SKM-1 (cell line): ENCODE results near the gene PCDHB12.
"Not testable (repeated sequence)": the region's sequence is repeated elsewhere in the genome, so short reads cannot be mapped to it uniquely, and the experiment has no call there.

Source experiments
- DNase-seq: peaks from one replicate; lab custom pipeline; 2025; ENCODE audit not compliant: unreplicated experiment; lab: John Stamatoyannopoulos, UW

PCDHB12 gene

GRCh38 chr5:141208478-141208877 is at the start of gene PCDHB12:
TSS of gene PCDHB12 (plus strand) at chr5:141208719. CDS start at chr5:141208908, 189 bp downstream.
- no peak for DNase-seq

DNA sequence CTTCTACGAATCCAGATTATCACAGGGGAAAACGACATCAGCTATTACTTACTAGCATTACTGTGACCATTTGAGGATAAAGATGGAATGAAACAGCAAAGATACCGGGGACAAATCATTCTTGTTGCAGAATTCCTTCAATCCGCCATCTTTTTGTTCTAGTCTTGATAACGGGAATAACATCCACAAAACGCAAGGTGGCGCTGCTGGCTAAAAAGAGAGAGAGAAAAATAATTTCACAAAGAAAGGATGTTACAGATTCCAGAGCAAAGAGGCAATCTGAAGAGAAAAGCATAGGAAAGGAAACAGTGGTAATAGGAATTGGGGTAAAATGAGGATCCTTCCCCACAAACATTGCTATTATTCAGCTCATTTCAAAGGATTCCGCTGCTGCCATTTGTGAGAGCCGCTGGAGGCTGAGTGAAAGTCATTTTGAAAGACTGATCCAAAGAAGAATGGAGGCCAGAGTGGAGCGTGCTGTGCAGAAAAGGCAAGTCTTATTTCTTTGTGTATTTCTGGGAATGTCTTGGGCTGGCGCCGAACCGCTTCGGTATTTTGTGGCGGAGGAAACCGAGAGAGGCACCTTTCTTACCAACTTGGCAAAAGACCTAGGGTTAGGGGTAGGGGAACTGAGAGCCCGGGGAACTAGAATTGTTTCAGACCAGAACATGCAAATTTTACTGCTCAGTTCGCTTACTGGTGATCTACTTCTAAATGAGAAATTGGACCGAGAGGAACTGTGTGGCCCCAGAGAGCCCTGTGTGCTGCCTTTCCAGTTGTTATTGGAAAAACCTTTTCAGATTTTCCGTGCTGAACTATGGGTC is 35.9 kb upstream of the PCDHB12 start, which contains the start of gene PCDHB7:
TSS of gene PCDHB7 (plus strand) at position 264 of the 824 bp plus-strand sequence. CDS start at position 456, 192 bp downstream.
- no peak for DNase-seq

DNA sequence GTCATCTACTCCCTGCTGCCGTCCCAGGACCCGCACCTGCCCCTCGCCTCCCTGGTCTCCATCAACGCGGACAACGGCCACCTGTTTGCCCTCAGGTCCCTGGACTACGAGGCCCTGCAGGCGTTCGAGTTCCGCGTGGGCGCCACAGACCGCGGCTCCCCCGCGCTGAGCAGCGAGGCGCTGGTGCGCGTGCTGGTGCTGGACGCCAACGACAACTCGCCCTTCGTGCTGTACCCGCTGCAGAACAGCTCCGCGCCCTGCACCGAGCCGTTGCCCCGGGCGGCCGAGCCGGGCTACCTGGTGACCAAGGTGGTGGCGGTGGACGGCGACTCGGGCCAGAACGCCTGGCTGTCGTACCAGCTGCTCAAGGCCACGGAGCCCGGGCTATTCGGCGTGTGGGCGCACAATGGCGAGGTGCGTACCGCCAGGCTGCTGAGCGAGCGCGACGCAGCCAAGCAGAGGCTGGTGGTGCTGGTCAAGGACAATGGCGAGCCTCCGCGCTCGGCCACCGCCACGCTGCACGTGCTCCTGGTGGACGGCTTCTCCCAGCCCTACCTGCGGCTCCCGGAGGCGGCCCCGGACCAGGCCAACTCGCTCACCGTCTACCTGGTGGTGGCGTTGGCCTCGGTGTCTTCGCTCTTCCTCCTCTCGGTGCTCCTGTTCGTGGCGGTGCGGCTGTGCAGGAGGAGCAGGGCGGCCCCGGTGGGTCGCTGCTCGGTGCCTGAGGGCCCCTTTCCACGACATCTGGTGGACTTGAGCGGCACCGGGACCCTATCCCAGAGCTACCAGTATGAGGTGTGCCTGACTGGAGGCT is 34.0 kb upstream of the PCDHB12 start:
- not testable (repeated sequence) for DNase-seq

DNA sequence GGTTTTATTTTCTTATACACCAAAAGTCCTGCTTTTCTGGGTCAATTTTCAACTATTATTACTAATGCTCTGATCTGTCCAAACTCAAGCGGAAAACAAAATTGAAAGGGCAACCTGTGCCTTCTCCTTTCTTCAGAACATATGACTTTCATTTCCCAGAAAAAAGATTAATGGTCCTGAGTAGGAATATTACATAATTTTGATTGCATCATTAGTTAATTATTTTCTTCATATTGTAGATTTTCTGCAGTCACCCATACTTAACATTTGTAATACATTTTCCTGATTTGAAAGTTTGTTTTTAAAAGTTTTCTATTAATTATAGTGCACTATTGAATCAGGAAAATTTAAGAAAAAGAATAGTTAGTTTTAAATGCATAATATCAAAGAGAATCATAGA is 32.6 kb upstream of the PCDHB12 start:
- DNase-seq, result no peak

DNA sequence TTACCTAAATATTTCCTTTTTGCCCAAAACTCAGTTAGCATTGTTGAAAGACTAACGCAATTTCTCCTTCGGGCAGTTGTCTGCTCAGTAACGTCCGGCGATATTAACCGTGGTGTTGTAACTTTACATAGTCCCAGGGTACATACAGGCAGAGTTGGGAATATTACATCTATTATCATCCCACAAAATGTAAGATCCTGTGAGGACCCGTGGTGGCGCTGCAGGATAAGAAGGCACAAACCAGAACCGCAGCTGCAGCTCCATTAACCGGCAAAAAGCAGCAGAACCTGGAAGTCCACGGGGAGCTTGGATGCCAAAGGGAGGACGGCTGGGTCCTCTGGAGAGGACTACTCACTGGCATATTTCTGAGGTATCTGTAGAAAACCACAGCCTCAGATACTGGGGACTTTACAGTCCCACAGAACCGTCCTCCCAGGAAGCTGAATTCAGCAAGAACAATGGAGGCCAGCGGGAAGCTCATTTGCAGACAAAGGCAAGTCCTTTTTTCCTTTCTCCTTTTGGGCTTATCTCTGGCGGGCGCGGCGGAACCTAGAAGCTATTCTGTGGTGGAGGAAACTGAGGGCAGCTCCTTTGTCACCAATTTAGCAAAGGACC is 30.8 kb upstream of the PCDHB12 start, which contains the start of gene PCDHB8:
TSS of gene PCDHB8 (plus strand) at position 214 of the 615 bp plus-strand sequence. CDS start at position 459, 245 bp downstream.
- DNase-seq, result not testable (repeated sequence)

DNA sequence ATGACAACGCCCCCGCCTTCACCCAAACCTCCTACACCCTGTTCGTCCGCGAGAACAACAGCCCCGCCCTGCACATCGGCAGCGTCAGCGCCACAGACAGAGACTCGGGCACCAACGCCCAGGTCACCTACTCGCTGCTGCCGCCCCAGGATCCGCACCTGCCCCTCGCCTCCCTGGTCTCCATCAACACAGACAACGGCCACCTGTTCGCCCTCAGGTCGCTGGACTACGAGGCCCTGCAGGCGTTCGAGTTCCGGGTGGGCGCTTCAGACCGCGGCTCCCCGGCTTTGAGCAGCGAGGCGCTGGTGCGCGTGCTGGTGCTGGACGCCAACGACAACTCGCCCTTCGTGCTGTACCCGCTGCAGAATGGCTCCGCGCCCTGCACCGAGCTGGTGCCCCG is 29.1 kb upstream of the PCDHB12 start:
- not testable (repeated sequence) for DNase-seq

DNA sequence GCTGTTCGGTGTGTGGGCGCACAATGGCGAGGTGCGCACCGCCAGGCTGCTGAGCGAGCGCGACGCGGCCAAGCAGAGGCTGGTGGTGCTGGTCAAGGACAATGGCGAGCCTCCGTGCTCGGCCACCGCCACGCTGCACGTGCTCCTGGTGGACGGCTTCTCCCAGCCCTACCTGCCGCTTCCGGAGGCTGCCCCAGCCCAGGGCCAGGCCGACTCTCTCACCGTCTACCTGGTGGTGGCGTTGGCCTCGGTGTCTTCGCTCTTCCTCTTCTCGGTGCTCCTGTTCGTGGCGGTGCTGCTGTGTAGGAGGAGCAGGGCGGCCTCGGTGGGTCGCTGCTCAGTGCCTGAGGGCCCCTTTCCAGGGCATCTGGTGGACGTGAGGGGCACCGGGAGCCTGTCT is 28.6 kb upstream of the PCDHB12 start:
- DNase-seq, result not testable (repeated sequence)

DNA sequence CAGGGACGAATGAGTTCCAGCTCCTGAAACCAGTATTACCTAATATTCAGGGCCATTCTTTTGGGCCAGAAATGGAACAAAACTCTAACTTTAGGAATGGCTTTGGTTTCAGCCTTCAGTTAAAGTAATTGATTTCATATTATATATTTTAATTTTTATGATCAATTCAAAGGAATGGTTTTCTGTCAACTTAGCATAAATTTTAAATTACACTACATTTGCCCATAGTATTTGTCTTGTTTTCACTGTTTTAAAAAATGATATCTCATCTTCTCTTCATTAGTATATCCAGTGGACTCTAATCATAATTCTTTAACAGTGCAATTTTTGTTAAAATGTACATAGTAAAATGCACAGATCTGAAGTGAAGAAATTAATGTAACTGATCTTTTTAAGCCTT is 28.2 kb upstream of the PCDHB12 start:
- no peak for DNase-seq

DNA sequence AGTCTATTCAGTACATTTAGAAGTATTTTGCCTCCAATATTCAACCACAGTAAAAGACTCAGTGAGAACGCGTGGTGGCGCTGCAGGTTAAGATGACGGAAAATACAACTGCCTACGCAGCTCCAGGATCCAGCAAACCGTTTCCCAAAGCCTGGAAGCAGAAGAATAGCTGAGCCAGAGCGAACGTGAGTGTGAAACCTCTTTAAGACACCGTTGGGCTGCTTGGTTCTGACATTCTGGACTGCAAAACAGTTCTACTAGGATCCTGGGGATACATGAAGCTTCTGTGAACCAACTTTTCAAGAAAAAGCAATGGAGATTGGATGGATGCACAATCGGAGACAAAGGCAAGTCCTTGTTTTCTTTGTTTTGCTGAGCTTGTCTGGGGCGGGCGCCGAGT is 26.3 kb upstream of the PCDHB12 start, which contains the start of gene PCDHB16:
TSS of gene PCDHB16 (plus strand) at position 140 of the 400 bp plus-strand sequence. CDS start at position 313, 173 bp downstream.
- no peak for DNase-seq

- DNase-seq, result not testable (repeated sequence)
Measured at GRCh38 chr5:141184117-141184855, 24.2 kb upstream of the PCDHB12 start.

- no peak for DNase-seq
Measured at GRCh38 chr5:141186897-141187512, 21.5 kb upstream of the PCDHB12 start, which contains the start of gene PCDHB9. TSS of gene PCDHB9 (plus strand) at chr5:141187161. CDS start at chr5:141187319, 158 bp downstream.

DNA sequence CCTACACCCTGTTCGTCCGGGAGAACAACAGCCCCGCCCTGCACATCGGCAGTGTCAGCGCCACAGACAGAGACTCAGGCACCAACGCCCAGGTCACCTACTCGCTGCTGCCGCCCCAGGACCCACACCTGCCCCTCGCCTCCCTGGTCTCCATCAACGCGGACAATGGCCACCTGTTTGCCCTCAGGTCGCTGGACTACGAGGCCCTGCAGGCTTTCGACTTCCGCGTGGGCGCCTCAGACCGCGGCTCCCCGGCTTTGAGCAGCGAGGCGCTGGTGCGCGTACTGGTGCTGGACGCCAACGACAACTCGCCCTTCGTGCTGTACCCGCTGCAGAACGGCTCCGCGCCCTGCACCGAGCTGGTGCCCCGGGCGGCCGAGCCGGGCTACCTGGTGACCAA is 19.8 kb upstream of the PCDHB12 start:
- DNase-seq, result not testable (repeated sequence)

DNA sequence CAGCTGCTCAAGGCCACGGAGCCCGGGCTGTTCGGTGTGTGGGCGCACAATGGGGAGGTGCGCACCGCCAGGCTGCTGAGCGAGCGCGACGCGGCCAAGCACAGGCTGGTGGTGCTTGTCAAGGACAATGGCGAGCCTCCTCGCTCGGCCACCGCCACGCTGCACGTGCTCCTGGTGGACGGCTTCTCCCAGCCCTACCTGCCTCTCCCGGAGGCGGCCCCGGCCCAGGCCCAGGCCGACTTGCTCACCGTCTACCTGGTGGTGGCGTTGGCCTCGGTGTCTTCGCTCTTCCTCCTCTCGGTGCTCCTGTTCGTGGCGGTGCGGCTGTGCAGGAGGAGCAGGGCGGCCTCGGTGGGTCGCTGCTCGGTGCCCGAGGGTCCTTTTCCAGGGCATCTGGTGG is 19.4 kb upstream of the PCDHB12 start:
- DNase-seq, result not testable (repeated sequence)

DNA sequence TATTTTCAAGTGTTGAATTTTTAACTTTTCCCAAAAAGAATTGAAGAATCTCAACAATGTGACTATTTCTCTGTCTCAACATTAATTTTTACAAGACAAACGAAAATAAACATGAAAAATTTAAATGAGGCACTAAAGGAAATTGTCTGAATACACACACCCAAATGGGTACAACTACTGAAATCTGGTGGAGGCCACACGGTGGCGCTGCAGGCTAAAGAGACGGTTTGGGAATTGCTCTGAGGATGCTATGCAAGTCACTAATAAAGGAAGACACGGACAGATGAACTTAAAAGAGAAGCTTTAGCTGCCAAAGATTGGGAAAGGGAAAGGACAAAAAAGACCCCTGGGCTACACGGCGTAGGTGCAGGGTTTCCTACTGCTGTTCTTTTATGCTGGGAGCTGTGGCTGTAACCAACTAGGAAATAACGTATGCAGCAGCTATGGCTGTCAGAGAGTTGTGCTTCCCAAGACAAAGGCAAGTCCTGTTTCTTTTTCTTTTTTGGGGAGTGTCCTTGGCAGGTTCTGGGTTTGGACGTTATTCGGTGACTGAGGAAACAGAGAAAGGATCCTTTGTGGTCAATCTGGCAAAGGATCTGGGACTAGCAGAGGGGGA is 16.3 kb upstream of the PCDHB12 start, which contains the start of gene PCDHB10:
TSS of gene PCDHB10 (plus strand) at position 244 of the 616 bp plus-strand sequence. CDS start at position 444, 200 bp downstream.
- peak; percentile 7 for DNase-seq

DNA sequence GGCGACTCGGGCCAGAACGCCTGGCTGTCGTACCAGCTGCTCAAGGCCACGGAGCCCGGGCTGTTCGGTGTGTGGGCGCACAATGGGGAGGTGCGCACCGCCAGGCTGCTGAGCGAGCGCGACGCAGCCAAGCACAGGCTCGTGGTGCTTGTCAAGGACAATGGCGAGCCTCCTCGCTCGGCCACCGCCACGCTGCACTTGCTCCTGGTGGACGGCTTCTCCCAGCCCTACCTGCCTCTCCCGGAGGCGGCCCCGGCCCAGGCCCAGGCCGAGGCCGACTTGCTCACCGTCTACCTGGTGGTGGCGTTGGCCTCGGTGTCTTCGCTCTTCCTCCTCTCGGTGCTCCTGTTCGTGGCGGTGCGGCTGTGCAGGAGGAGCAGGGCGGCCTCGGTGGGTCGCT is 14.2 kb upstream of the PCDHB12 start:
- not testable (repeated sequence) for DNase-seq

DNA sequence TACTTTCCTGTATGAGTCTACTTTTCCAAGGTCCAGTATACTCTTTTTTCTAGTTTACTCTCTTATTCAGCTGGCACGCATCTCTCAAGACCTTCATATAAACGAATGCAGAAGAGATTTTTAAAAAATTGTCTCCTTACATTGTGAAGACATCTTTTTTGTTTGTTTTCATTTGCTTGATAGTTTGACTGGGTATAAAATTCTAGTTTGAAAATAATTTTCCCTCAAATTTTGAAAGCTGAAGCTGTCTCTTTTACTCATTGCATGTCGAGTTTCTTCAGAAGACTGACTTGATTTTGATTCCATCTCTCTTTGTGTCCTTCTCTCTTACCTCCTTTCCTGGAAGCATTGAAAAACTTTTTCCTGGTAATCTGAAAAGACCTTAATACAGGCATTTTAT is 12.2 kb upstream of the PCDHB12 start:
- no peak for DNase-seq

DNA sequence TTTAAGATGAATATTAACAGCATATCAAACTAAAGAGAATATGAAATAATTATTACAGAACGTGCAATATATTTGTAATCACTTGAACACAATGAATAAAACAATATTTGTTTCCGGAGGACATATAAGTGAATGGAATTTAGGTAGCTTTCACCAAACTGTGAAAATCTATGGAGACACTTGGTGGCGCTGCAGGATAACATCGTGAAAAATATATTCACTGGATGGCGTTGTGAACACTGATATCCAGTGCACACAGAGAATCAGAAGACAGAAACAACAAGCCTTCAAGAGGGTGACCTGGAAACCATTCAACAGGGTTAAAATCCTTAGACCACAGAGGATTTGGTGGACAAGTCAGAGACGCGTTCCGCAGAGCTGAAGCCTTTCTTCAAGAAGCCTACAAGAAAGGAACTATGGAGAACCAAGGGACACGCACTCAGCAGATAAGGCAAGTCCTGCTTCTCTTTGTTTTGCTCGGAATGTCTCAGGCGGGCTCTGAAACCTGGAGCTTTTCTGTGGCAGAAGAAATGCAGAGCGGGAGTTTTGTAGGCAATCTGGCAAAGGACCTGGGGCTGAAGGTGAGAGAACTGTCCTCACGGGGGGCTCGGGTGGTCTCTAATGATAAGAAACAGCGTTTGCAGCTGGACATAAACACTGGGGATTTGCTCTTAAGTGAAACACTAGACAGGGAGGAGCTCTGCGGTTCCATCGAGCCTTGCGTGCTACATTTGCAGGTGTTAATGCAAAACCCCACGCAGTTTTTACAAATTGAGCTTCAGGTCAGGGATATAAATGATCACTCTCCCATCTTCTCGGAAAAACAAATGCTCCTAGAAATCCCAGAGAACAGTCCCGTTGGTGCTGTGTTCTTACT is 8.9 kb upstream of the PCDHB12 start, which contains the start of gene PCDHB11:
TSS of gene PCDHB11 (plus strand) at position 269 of the 877 bp plus-strand sequence. CDS start at position 417, 148 bp downstream.
- no peak for DNase-seq

DNA sequence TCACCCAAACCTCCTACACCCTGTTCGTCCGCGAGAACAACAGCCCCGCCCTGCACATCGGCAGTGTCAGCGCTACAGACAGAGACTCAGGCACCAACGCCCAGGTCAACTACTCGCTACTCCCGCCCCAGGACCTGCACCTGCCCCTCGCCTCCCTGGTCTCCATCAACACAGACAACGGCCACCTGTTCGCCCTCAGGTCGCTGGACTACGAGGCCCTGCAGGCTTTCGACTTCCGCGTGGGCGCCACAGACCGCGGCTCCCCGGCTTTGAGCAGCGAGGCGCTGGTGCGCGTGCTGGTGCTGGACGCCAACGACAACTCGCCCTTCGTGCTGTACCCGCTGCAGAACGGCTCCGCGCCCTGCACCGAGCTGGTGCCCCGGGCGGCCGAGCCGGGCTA is 7.4 kb upstream of the PCDHB12 start:
- DNase-seq, result not testable (repeated sequence)
